CD4-positive, alpha-beta T cell treated with Interleukin-6 at 100 ng/mL for 8 hours (primary cell): ENCODE measurements around the gene ZDHHC9.
"Not testable (repeated sequence)": the region's sequence is repeated elsewhere in the genome, so short reads cannot be mapped to it uniquely, and the experiment has no call there.

Source experiments
- DNase-seq: peaks from one replicate; pipeline ENCODE4 v3.0.0-alpha.2; 2020; ENCODE audit warnings: mixed read lengths, low spot score

ZDHHC9 gene

GRCh38 chrX:129843459-129844306, at the start of gene ZDHHC9:
TSS of gene ZDHHC9 (minus strand) at chrX:129843886. CDS start at chrX:129841945, 1,941 bp downstream.
- peak; percentile 81 for DNase-seq

- no peak for DNase-seq
Observed at GRCh38 chrX:129877401-129877800, 33.7 kb upstream of the ZDHHC9 start.

GRCh38 chrX:129876771-129877305, 33.2 kb upstream of the ZDHHC9 start:
- DNase-seq = no peak

GRCh38 chrX:129875669-129876068, 32.0 kb upstream of the ZDHHC9 start:
- no peak for DNase-seq

- DNase-seq = no peak
Observed at GRCh38 chrX:129872524-129872923, 28.8 kb upstream of the ZDHHC9 start.

- DNase-seq = not testable (repeated sequence)
Observed at GRCh38 chrX:129866321-129866720, 22.6 kb upstream of the ZDHHC9 start.

GRCh38 chrX:129859134-129859533, 15.4 kb upstream of the ZDHHC9 start:
- DNase-seq = not testable (repeated sequence)

GRCh38 chrX:129851825-129852224, 8.1 kb upstream of the ZDHHC9 start:
- not testable (repeated sequence) for DNase-seq

- DNase-seq = peak; percentile 27
Observed at GRCh38 chrX:129846716-129847115, 3.0 kb upstream of the ZDHHC9 start.

- DNase-seq = no peak
Observed at GRCh38 chrX:129845616-129846190, 2.0 kb upstream of the ZDHHC9 start.

GRCh38 chrX:129843209-129843458, 552 bp downstream of the ZDHHC9 start:
- DNase-seq = no peak

GRCh38 chrX:129842510-129843208, 1.0 kb downstream of the ZDHHC9 start:
- no peak for DNase-seq

- no peak for DNase-seq
Observed at GRCh38 chrX:129840344-129840743, 3.3 kb downstream of the ZDHHC9 start.

GRCh38 chrX:129836827-129837226, 6.9 kb downstream of the ZDHHC9 start:
- DNase-seq = no peak

GRCh38 chrX:129833153-129833990, 10.3 kb downstream of the ZDHHC9 start:
- DNase-seq = no peak

- DNase-seq = no peak
Observed at GRCh38 chrX:129831091-129831885, 12.4 kb downstream of the ZDHHC9 start.

GRCh38 chrX:129830494-129830893, 13.2 kb downstream of the ZDHHC9 start:
- DNase-seq = no peak

- peak; percentile 18 for DNase-seq
Observed at GRCh38 chrX:129825746-129826505, 17.8 kb downstream of the ZDHHC9 start.

- no peak for DNase-seq
Observed at GRCh38 chrX:129824620-129825019, 19.1 kb downstream of the ZDHHC9 start.

GRCh38 chrX:129823522-129823921, 20.2 kb downstream of the ZDHHC9 start:
- DNase-seq = no peak
